HG03066 (cell line): ENCODE measurements around the gene OR1D5.
"Not testable (repeated sequence)": the region's sequence is repeated elsewhere in the genome, so short reads cannot be mapped to it uniquely, and the experiment has no call there.

ENCODE experiments used
- ATAC-seq: cut with Tn5 transposase; IDR thresholded peaks from one replicate; pipeline ENCODE4 v1.9.1; 2021; ENCODE audit warnings: low read depth; ENCODE audit not compliant: unreplicated experiment

Gene OR1D5

GRCh38 chr17:3063507-3063906, at the start of gene OR1D5:
TSS of gene OR1D5 (minus strand) at chr17:3063607. CDS start at chr17:3063607, 0 bp downstream.
- ATAC-seq = not testable (repeated sequence)

- no peak for ATAC-seq
These were observed 40.9 kb upstream of the OR1D5 start, which contains the start of gene OR1D2 for GRCh38 chr17:3104322-3104721. TSS of gene OR1D2 (minus strand) at chr17:3104422. CDS start at chr17:3092996, 11,426 bp downstream.

GRCh38 chr17:3073850-3074249, 10.4 kb upstream of the OR1D5 start:
- ATAC-seq = not testable (repeated sequence)

- not testable (repeated sequence) for ATAC-seq
These were observed 1.8 kb upstream of the OR1D5 start for GRCh38 chr17:3065192-3065591.

GRCh38 chr17:3062824-3063377, 506 bp downstream of the OR1D5 start:
- ATAC-seq = not testable (repeated sequence)

- not testable (repeated sequence) for ATAC-seq
These were observed 8.5 kb downstream of the OR1D5 start for GRCh38 chr17:3054868-3055267.

- ATAC-seq = no peak
These were observed 13.6 kb downstream of the OR1D5 start for GRCh38 chr17:3049705-3050295.

GRCh38 chr17:3048727-3049471, 14.5 kb downstream of the OR1D5 start:
- peak; percentile 90 for ATAC-seq

- no peak for ATAC-seq
These were observed 16.7 kb downstream of the OR1D5 start for GRCh38 chr17:3046753-3047152.

- ATAC-seq = no peak
These were observed 19.6 kb downstream of the OR1D5 start for GRCh38 chr17:3043737-3044365.

GRCh38 chr17:3040882-3041281, 22.5 kb downstream of the OR1D5 start:
- no peak for ATAC-seq

- no peak for ATAC-seq
These were observed 23.7 kb downstream of the OR1D5 start for GRCh38 chr17:3039736-3040135.

- no peak for ATAC-seq
These were observed 24.5 kb downstream of the OR1D5 start for GRCh38 chr17:3038941-3039340.

GRCh38 chr17:3037259-3037658, 26.1 kb downstream of the OR1D5 start:
- no peak for ATAC-seq

- no peak for ATAC-seq
These were observed 26.6 kb downstream of the OR1D5 start for GRCh38 chr17:3036800-3037199.

- ATAC-seq = no peak
These were observed 27.5 kb downstream of the OR1D5 start for GRCh38 chr17:3035968-3036280.

GRCh38 chr17:3035256-3035967, 28.0 kb downstream of the OR1D5 start:
- no peak for ATAC-seq

GRCh38 chr17:3034578-3034920, 28.9 kb downstream of the OR1D5 start:
- ATAC-seq = no peak

GRCh38 chr17:3033741-3034577, 29.4 kb downstream of the OR1D5 start:
- ATAC-seq = no peak

- no peak for ATAC-seq
These were observed 30.2 kb downstream of the OR1D5 start for GRCh38 chr17:3033248-3033640.
